ENCODE results near the gene FBLIM1. TPM values are rescaled to one million over a fixed set of nuclear protein-coding genes. Genes with fewer than 3 reads are reported as not detected.

The FBLIM1 gene
- total RNA-seq, 1 donor from 2014 or later = 89.1 TPM

DNA sequence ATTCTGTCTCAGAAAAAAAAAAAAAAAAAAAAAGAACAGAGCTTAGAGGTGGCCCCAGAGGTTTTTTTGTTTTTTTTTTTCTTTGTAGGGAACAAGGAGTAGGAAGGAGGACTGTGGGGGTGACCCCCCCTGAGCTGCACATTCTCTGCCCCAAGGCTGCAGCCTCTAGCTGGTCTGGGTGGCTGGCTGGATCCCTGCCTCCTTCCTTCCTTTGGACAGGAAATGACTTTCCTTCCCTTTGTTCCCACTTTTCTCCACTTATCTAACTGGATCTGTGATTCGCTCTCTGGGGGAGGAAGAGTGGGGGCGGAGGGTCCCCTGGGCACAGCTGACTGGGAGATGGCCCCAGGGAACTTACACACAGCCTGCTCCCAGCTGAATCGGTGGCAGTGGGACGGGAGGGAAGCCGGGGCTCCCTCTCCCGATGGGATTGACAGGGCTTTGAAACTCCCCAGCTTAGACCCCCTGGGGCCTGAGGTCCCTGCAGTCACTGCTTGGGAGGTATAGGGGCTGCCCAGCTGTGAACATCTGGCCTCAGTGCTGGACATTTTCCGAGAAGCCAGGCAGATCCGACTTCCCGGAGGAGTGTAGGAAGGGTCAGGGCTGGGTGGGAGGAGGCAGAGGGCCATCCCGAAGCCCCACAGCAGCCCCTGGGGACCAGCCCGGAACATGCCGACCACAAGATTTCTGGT lies 2.1 kb downstream of the FBLIM1 start:
- Histone ChIP-seq H3K36me3 (peaks cover 10% of the 10 kb centered on the region), H3K9me3 (replicated peaks) (no peaks in the 10 kb centered on the region), H3K4me1 (peaks cover 90% of the 10 kb centered on the region), H3K4me3 (peak overlapping the region; percentile 87), H3K27ac (replicated peaks) (peak overlapping the region; percentile 86), H3K27me3 (ENCODE audit: low read depth) (peaks cover 47% of the 10 kb centered on the region)
- TF ChIP-seq CTCF (IDR thresholded peaks at IDR 0.05; ENCODE audit: borderline replicate concordance) = no peak
- peak; percentile 66 for DNase-seq
- intact Hi-C loops (cut with micrococcal nuclease) = no loop called here

DNA sequence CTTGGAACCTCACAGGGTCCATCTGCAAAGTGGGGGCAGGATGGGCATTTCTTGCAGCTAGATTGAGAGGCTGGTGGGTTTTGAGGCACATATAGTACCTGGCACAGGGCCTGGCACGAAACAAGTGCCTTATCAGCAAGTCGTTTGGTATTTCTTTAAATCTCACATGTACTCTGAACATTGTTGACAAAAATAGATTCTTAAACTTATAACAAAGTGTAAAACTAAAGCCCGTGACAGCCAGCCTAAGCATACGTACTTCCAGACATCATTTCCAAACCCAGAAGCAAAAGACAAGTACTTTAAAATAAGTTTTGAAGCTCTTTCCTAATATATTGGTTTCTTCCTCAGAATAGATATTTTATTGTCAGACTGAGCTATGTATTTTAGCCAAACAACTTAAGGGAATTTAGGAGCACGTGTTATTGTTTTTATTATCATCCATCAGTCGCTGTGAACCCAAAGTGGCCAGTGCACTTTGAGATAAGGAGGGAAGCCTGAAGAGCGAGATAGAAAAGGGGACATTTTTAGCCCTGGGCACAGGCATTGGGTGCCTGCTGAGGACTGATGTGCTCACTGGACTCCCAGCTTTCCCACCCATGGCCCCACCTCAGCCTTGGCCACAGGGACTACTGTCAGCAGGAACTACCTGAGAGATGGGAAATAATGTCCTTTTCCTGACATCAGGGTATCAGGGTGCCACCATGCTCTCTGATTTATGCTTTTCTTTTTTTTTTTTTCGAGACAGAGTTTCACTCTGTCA lies 3.0 kb downstream of the FBLIM1 start:
- Histone ChIP-seq H3K36me3 (peaks cover 16% of the 10 kb centered on the region), H3K27me3 (ENCODE audit: low read depth) (peaks cover 47% of the 10 kb centered on the region), H3K9me3 (replicated peaks) (no peaks in the 10 kb centered on the region), H3K27ac (replicated peaks) (peak overlapping the region; percentile 86), H3K4me1 (peaks cover 91% of the 10 kb centered on the region), H3K4me3 (peak overlapping the region; percentile 87)
- no peak for DNase-seq
- TF ChIP-seq CTCF (IDR thresholded peaks at IDR 0.05; ENCODE audit: borderline replicate concordance) = no peak
- intact Hi-C loops (cut with micrococcal nuclease) = no loop called here

DNA sequence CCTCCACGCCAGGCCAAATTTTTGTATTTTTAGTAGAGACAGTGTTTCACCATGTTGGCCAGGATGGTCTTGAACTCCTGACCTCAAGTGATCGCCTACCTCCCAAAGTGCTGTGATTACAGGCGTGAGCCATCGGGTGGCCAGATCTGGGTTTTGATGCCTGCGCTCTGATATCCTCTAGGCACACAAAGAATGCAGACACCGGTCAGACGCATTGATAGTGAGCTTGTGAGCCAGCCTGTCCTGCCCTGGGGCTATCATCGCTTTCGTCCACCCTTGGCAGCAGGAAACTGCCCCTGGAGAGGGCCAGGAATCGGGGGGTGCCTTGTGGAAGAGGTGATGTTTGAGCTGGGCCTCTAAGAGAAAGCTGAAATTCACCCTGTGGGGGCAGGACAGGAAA lies 4.0 kb downstream of the FBLIM1 start:
- intact Hi-C loops (cut with micrococcal nuclease) = no loop called here
- no peak for TF ChIP-seq CTCF (IDR thresholded peaks at IDR 0.05; ENCODE audit: borderline replicate concordance)
- peaks cover 16% of the 10 kb centered on the region for H3K36me3 ChIP-seq
- peaks cover 83% of the 10 kb centered on the region for H3K4me1 ChIP-seq
- H3K9me3 ChIP-seq (replicated peaks) = no peaks in the 10 kb centered on the region
- DNase-seq = no peak
- peak overlapping the region; percentile 87 for H3K4me3 ChIP-seq
- H3K27ac ChIP-seq (replicated peaks) = peak overlapping the region; percentile 86
- peaks cover 42% of the 10 kb centered on the region for H3K27me3 ChIP-seq (ENCODE audit: low read depth)

GRCh38 chr1:15764269-15764764 lies 5.7 kb downstream of the FBLIM1 start:
- Histone ChIP-seq H3K4me1 (peaks cover 66% of the 10 kb centered on the region), H3K27me3 (ENCODE audit: low read depth) (peaks cover 25% of the 10 kb centered on the region)
- TF ChIP-seq CTCF (IDR thresholded peaks at IDR 0.05; ENCODE audit: borderline replicate concordance) = no peak

DNA sequence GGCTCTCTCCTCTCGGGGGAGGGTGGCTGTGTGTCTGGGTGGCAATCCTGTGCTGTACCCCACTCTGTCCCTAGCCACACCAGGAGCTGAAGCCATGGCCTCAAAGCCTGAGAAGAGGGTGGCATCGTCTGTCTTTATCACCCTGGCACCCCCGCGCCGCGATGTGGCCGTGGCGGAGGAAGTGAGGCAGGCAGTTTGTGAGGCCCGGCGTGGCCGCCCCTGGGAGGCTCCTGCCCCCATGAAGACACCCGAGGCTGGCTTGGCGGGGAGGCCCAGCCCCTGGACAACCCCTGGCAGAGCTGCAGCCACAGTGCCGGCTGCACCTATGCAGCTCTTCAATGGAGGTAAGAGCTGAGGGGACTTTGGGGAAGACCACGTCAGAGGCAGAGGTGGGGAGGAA lies 6.3 kb downstream of the FBLIM1 start:
- Histone ChIP-seq H3K9me3 (replicated peaks) (no peaks in the 10 kb centered on the region), H3K4me1 (peaks cover 61% of the 10 kb centered on the region), H3K27me3 (ENCODE audit: low read depth) (peaks cover 19% of the 10 kb centered on the region), H3K36me3 (peaks cover 30% of the 10 kb centered on the region), H3K27ac (replicated peaks) (peak overlapping the region; percentile 56), H3K4me3 (no peak overlapping the region)
- no peak for DNase-seq
- TF ChIP-seq CTCF (IDR thresholded peaks at IDR 0.05; ENCODE audit: borderline replicate concordance) = no peak
- intact Hi-C loops (cut with micrococcal nuclease) = no loop called here

More at GRCh38 chr1:15764269-15764764, 5.7 kb downstream of the FBLIM1 start:
- H3K9me3 ChIP-seq (replicated peaks) = no peaks in the 10 kb centered on the region
- H3K36me3 ChIP-seq = peaks cover 27% of the 10 kb centered on the region
- no peak for DNase-seq
- H3K27ac ChIP-seq (replicated peaks) = peak overlapping the region; percentile 56
- no peak overlapping the region for H3K4me3 ChIP-seq
- intact Hi-C loops (cut with micrococcal nuclease) = no loop called here
